ENCODE results near the gene PTPRR.

GRCh38 chr12:70659077-70659606 lies 261.4 kb downstream of the PTPRR start:
- no peak for TF ChIP-seq POLR2A (IDR thresholded peaks at IDR 0.05; ENCODE audit: low read length)
- TF ChIP-seq CTCF (IDR thresholded peaks at IDR 0.05) = no peak
- TF ChIP-seq USF2 (IDR thresholded peaks at IDR 0.05) = no peak
- TF ChIP-seq MYC (IDR thresholded peaks at IDR 0.05; ENCODE audit: borderline replicate concordance, low read length) = no peak
- TF ChIP-seq JUN (IDR thresholded peaks at IDR 0.05) = no peak
- no peak for TF ChIP-seq CBX2 (IDR thresholded peaks at IDR 0.05; ENCODE audit: borderline replicate concordance, low read depth)
- TF ChIP-seq ELK1 (IDR thresholded peaks at IDR 0.05; ENCODE audit: low read depth, low read length) = no peak
